Right lobe of liver (tissue), 4 donors: ENCODE data around the gene GRIA4.

Experiments
- POLR2A ChIP-seq: fragments of 450-650 bp; IDR thresholded peaks from one replicate; pipeline ENCODE4 v1.6.1; 2017; ENCODE audit warnings: antibody characterized with exemption, mild to moderate bottlenecking
- TF ChIP-seq, protein P1 (sequence below), 4 donors: fragments of 200-600 bp in 3 of 4; fragments of 450-650 bp in 1 of 4; IDR thresholded peaks; one replicate each; pipeline versions ENCODE4 v1.5.1 to v1.8.0; 2016 to 2022; ENCODE audit warnings: antibody characterized with exemption in 4 of 4, mild to moderate bottlenecking in 2 of 4
- donor health status: DM: no; HTN: no; CAD: no.
- donor health status: DM: no; HTN: no; CAD: no.
- donor health status: DM: no; HTN: yes; CAD: no.

- TF ChIP-seq, protein P1, sequence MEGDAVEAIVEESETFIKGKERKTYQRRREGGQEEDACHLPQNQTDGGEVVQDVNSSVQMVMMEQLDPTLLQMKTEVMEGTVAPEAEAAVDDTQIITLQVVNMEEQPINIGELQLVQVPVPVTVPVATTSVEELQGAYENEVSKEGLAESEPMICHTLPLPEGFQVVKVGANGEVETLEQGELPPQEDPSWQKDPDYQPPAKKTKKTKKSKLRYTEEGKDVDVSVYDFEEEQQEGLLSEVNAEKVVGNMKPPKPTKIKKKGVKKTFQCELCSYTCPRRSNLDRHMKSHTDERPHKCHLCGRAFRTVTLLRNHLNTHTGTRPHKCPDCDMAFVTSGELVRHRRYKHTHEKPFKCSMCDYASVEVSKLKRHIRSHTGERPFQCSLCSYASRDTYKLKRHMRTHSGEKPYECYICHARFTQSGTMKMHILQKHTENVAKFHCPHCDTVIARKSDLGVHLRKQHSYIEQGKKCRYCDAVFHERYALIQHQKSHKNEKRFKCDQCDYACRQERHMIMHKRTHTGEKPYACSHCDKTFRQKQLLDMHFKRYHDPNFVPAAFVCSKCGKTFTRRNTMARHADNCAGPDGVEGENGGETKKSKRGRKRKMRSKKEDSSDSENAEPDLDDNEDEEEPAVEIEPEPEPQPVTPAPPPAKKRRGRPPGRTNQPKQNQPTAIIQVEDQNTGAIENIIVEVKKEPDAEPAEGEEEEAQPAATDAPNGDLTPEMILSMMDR (IDR thresholded peaks at IDR 0.05) = no peak
- TF ChIP-seq POLR2A = no peak
These were observed 63.2 kb downstream of the GRIA4 start for GRCh38 chr11:105673089-105673488.
